HG03103 (cell line): ENCODE measurements around the gene MEF2D.
A peak's percentile ranks its signal among the peaks of the same experiment; 100 is the strongest.

Experiments
- ATAC-seq: cut with Tn5 transposase; IDR thresholded peaks from one replicate; pipeline ENCODE4 v1.9.1; 2021; ENCODE audit warnings: low read depth; ENCODE audit not compliant: unreplicated experiment

MEF2D gene

GRCh38 chr1:156471496-156472490 lies 28.8 kb downstream of the MEF2D start:
- ATAC-seq = no peak

- ATAC-seq = no peak
These were observed 30.1 kb downstream of the MEF2D start for GRCh38 chr1:156470473-156470872.

DNA sequence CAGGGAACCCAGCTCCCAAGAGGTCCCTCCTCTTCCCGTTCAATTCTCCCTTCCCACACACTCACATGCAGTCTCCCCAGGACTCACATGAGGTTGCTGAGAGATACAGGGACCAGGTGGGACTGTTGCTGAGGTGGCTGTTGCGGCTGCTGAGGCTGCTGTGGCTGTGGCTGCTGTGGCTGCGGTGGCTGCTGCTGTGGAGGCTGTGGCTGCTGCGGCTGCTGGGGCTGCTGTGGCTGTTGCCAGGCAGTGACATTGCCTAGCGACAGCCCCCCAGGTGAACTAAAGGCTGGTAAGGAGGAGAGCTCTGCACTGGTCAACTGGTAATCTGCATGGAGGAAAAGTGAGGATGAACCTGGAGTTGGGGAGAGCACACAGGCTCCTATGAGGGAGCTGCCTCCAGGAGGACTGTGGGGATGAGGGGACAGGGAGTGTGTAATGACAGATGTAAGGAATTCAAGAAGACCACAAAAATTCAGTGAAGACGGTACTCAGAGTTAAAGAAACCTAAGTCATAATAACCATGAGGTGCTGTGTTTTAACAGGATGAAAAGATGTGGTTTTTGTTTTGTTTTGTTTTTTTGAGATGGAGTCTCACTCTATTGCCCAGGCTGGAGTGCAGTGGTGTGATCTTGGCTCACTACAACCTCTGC lies 31.8 kb downstream of the MEF2D start:
- ATAC-seq = no peak

DNA sequence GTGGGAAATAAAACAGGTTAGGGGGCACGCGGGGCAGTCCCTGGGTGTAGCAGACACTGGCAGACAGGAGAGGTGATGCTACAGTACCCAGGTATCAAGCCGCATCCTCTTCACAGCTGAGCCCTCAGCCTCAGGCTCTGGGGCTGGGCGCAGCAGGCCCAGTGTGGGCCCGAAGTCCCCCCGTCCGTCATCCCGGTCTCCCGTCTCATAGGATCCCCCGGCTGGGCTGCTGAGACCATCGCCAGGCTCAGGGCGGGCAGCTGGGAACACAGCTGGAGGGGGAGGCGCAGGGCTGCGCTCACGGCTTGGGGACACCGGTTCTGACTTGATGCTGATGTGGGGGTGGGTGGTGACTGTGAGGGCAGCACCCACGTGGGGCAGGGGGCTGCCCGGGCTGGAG lies 32.7 kb downstream of the MEF2D start:
- no peak for ATAC-seq

DNA sequence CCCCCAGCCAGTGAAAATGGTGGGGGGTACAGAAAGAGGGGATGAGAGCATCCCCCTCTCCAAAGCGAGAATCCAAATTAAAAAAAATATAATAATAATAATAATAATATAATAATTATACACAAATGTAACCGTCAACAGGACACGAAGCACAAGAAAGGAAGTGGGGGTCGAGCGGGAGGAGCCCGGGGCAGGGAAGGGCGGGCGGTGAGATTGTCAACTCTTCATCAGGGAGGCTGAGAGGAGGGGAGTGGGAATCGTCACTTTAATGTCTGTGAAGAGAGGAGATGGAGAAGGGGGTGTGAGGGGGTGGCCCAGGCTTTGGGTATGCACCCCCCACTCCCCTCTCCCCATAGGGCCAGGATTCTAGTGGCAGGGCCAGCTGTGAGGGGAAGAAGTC lies 33.2 kb downstream of the MEF2D start:
- ATAC-seq = no peak

- no peak for ATAC-seq
These were observed 34.7 kb downstream of the MEF2D start for GRCh38 chr1:156465747-156466365.

DNA sequence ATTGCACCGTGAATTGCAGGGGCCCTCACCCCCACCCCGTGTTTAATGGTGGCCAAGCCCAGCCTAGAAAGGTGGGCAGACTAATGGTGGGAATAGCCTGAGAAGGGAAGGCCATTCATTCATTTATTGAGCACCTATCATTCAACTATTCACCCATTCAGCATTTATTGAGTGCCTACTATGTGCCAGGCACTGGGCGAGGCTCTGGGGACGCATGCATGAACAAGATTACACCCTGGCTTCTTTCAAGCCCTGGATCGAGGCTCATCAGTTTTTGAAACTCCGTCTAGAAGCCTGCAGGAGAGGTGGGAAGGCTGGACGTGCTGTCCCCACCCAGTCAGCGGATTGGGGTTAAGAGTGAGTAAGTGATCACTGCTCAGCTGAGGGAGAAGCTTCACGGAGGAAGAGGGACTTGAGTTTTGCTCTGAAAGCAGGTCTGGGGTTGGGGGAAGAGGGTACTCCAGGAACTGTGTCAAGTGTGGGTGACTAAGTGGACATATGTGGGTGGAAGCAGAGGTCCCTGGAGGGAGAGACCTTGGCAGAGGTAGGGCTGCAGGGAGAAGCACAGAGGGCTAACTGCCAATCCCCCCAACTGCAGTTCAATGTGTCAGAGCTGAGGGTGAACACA lies 35.6 kb downstream of the MEF2D start:
- ATAC-seq = no peak

- ATAC-seq = no peak
These were observed 36.2 kb downstream of the MEF2D start for GRCh38 chr1:156464335-156464734.

- no peak for ATAC-seq
These were observed 36.7 kb downstream of the MEF2D start for GRCh38 chr1:156463874-156464273.

GRCh38 chr1:156462954-156463795 lies 37.4 kb downstream of the MEF2D start:
- no peak for ATAC-seq

GRCh38 chr1:156461781-156462647 lies 38.6 kb downstream of the MEF2D start:
- ATAC-seq = no peak

- ATAC-seq = no peak
These were observed 39.5 kb downstream of the MEF2D start for GRCh38 chr1:156461109-156461508.

- ATAC-seq = no peak
These were observed 40.0 kb downstream of the MEF2D start for GRCh38 chr1:156460525-156460924.

- ATAC-seq = no peak
These were observed 42.4 kb downstream of the MEF2D start for GRCh38 chr1:156458181-156458503.

DNA sequence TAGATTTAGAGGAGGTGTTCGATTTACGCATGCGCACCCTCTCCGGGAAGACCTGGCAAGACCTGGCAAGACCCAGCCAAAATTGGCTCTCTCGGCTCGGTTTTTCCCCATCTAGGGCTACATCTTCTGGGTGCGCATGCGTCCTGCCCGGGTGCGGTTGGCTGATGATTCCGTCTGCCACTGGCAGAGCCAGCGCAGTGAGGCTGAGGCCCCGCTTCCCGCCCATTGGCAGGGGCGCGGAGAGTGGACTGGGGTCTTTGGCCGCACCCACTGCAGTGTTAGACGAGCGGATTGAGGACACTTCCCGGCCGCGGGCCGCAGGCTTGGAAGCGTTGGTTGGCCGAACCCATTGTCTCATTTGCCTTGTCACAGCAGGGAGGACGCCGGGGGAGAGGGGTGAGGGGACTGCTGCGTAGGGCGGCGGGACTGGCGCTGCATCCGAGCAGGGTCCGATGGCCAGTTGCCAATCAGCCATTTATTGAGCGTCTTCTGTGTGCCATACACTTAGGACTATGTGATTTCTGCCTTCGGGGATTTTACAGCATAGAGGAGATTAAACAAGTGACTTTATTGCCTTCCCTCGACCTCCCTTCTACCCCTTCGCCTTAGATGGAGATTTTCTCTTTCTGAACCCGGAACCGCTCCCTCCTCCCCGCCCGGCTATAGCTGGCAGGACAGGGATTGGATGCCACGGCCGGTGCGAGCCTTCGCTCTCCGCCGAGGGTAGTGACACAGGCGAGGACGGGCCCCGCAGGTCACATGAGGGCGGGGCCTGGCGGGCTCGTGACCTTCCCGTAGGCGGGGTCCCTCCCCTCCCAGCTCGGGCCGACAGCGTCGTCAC lies 43.7 kb downstream of the MEF2D start:
- peak; percentile 70 for ATAC-seq

- no peak for ATAC-seq
These were observed 45.2 kb downstream of the MEF2D start for GRCh38 chr1:156455362-156455761.

GRCh38 chr1:156452907-156453306 lies 47.7 kb downstream of the MEF2D start:
- ATAC-seq = no peak

DNA sequence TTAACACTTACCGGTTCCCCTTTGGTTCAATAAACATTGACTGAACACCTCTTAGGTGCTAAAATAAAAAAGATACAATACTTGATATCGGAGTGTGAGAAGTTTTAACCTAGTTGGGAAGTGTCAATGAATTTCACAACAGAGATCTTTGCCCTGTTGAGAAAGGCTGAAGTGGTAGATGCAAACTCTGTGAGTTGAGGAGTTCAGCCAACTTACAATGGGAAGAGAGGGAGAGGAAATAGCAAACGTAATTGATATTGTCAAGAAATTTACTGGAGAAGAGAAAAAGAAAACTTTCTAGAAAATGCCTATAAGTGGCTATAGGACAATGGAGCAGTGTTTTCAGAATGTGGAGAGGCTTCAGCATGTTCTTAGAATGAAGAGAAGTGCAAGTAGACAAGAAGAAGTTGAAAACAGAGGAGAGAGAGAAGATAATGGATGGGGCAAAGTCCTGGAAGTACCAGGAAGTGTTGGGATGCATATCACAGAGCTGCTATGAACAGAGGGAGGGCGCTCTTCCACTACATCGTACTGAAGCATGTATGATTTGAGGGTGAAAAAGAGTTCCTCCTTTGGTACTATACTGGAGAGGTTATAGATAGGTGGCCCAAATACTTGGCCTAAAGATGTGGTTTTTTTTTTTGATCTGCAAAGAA lies 48.9 kb downstream of the MEF2D start:
- no peak for ATAC-seq
